Esophagus muscularis mucosa (tissue), 4 donors: ENCODE data around the gene FLT4. TPM values are rescaled to one million over a fixed set of nuclear protein-coding genes. Genes with fewer than 3 reads are reported as not detected.
A peak's percentile ranks its signal among the peaks of the same experiment; 100 is the strongest.

ENCODE experiments used
- DNase-seq: peaks from one replicate; pipeline ENCODE4 v3.0.0-alpha.2; 2017; ENCODE audit errors: extremely low spot score
- H3K27ac ChIP-seq, 4 donors: fragments of 200-600 bp; sonication (generic); replicated peaks in 1 of 4; 1 replicate in 3 of 4; 2 replicates in 1 of 4; pipeline ENCODE4 v1.5.1; 2016 to 2019; ENCODE audit warnings: mild to moderate bottlenecking in 1 of 4
- H3K27me3 ChIP-seq, 4 donors: fragments of 200-600 bp; sonication (generic); one replicate each; pipeline versions ENCODE4 v1.5.1 to v1.6.0; 2016 to 2019
- H3K36me3 ChIP-seq, 4 donors: fragments of 200-600 bp; sonication (generic); one replicate each; pipeline ENCODE4 v1.5.1; 2016 to 2019
- H3K4me1 ChIP-seq, 4 donors: fragments of 200-600 bp; sonication (generic); one replicate each; pipeline ENCODE4 v1.5.1; 2016 to 2019
- H3K4me3 ChIP-seq, 4 donors: fragments of 200-600 bp; sonication (generic); 1 replicate in 2 of 4; 2 replicates in 2 of 4; pipeline ENCODE4 v1.5.1; 2016 to 2019; ENCODE audit warnings: mild to moderate bottlenecking in 4 of 4, moderate library complexity in 1 of 4
- H3K9me3 ChIP-seq, 4 donors: fragments of 200-600 bp; sonication (generic); 1 replicate in 3 of 4; 2 replicates in 1 of 4; pipeline ENCODE4 v1.5.1; 2016 to 2019
- CTCF ChIP-seq, 3 experiments: fragments of 200-600 bp in 2 of 3; fragments of 450-650 bp in 1 of 3; sonication (generic) in 2 of 3; IDR thresholded peaks; one replicate each; pipeline ENCODE4 v1.5.1; 2017 to 2019; ENCODE audit warnings: antibody characterized with exemption in 3 of 3, mild to moderate bottlenecking in 2 of 3, moderate library complexity in 1 of 3
- EP300 ChIP-seq: sonication (generic); formaldehyde crosslinking; IDR thresholded peaks from one replicate; pipeline ENCODE4 v1.6.1; 2017; ENCODE audit warnings: antibody characterized with exemption
- POLR2A ChIP-seq: fragments of 450-650 bp; IDR thresholded peaks from one replicate; pipeline ENCODE4 v1.6.1; 2017; ENCODE audit warnings: antibody characterized with exemption, moderate library complexity, mild to moderate bottlenecking, low read depth
- POLR2AphosphoS5 ChIP-seq, 2 donors: sonication (generic); formaldehyde crosslinking; IDR thresholded peaks; one replicate each; pipeline ENCODE4 v1.6.1; 2017; ENCODE audit warnings: antibody characterized with exemption in 2 of 2
- WGBS: methylation state at CpG from one replicate; pipeline ENCODE4 v1.1.5; 2018; 5-methylcytosine and 5-hydroxymethylcytosine counted together
- intact Hi-C: fragments of 100-400 bp; cut with DNase I; formaldehyde crosslinking; loops from one replicate; pipeline ENCODE4 v1.15.1; 2023
- total RNA-seq, 4 donors: library from RNA; depleted of rRNA; stranded (reverse); fragments of >200 nt; gene quantifications; one replicate each; pipeline versions ENCODE4 v1.1.0 to v1.2.1, GENCODE V29; 2016

The FLT4 gene
- total RNA-seq, 4 donors from 2014 or later, result 10.4 to 15.6 (median 11.8) TPM

GRCh38 chr5:180624587-180624986 lies 24.8 kb downstream of the FLT4 start:
- intact Hi-C loops, result no loop called here
- Histone ChIP-seq H3K27me3 (peaks cover 0 to 33% (median 0%) of the 10 kb centered on the region in 4 donors), H3K4me3 (no peak overlapping the region), H3K4me1 (peaks cover 0 to 5% (median 2%) of the 10 kb centered on the region in 4 donors), H3K9me3 (no peaks in the 10 kb centered on the region), H3K27ac (no peak overlapping the region), H3K36me3 (peaks cover 0 to 22% (median 2%) of the 10 kb centered on the region in 4 donors)
- no peak for TF ChIP-seq POLR2A
- no peak for TF ChIP-seq POLR2AphosphoS5 (IDR thresholded peaks at IDR 0.05)
- no peak for TF ChIP-seq CTCF (IDR thresholded peaks at IDR 0.05)
- TF ChIP-seq EP300, result no peak
- WGBS, result 48% methylated on average over 4 of the region's 5 CpGs
- DNase-seq, result no peak

GRCh38 chr5:180623844-180624243 lies 25.6 kb downstream of the FLT4 start:
- Histone ChIP-seq H3K27ac (peak overlapping the region in 2 of 4 donors; percentile 3 to 36), H3K36me3 (peaks cover 0 to 26% (median 0%) of the 10 kb centered on the region in 4 donors), H3K4me3 (no peak overlapping the region), H3K4me1 (peaks cover 3 to 6% (median 5%) of the 10 kb centered on the region in 4 donors), H3K27me3 (peaks cover 0 to 36% (median 0%) of the 10 kb centered on the region in 4 donors), H3K9me3 (no peaks in the 10 kb centered on the region)
- intact Hi-C loops, result no loop called here
- TF ChIP-seq POLR2A, result no peak
- no peak for TF ChIP-seq EP300
- no peak for TF ChIP-seq POLR2AphosphoS5 (IDR thresholded peaks at IDR 0.05)
- no peak for TF ChIP-seq CTCF (IDR thresholded peaks at IDR 0.05)
- no peak for DNase-seq
- WGBS, result 95% methylated on average over 15 of the region's 15 CpGs

- no peak for DNase-seq
- Histone ChIP-seq H3K4me3 (no peak overlapping the region), H3K36me3 (peaks cover 0 to 26% (median 0%) of the 10 kb centered on the region in 4 donors), H3K27me3 (peaks cover 0 to 40% (median 0%) of the 10 kb centered on the region in 4 donors), H3K9me3 (no peaks in the 10 kb centered on the region), H3K27ac (peak overlapping the region in 2 of 4 donors; percentile 3 to 36), H3K4me1 (peaks cover 6 to 10% (median 9%) of the 10 kb centered on the region in 4 donors)
- 87% methylated on average over 10 of the region's 10 CpGs for WGBS
- no peak for TF ChIP-seq CTCF (IDR thresholded peaks at IDR 0.05)
- no peak for TF ChIP-seq POLR2A
- intact Hi-C loops, result no loop called here
These were observed 26.0 kb downstream of the FLT4 start for GRCh38 chr5:180623411-180623834.

- no peak for TF ChIP-seq POLR2A
- TF ChIP-seq CTCF (IDR thresholded peaks at IDR 0.05), result no peak
- no peak for TF ChIP-seq EP300
- TF ChIP-seq POLR2AphosphoS5 (IDR thresholded peaks at IDR 0.05), result no peak
- 90% methylated on average over 4 of the region's 6 CpGs for WGBS
- Histone ChIP-seq H3K36me3 (peaks cover 0 to 26% (median 0%) of the 10 kb centered on the region in 4 donors), H3K27me3 (peaks cover 0 to 42% (median 0%) of the 10 kb centered on the region in 4 donors), H3K4me1 (peaks cover 7 to 12% (median 9%) of the 10 kb centered on the region in 4 donors), H3K4me3 (no peak overlapping the region), H3K27ac (peak overlapping the region in 1 of 4 donors; percentile 36), H3K9me3 (no peaks in the 10 kb centered on the region)
- no peak for DNase-seq
- intact Hi-C loops, result no loop called here
These were observed 26.5 kb downstream of the FLT4 start for GRCh38 chr5:180622910-180623309.

GRCh38 chr5:180621311-180621710 lies 28.1 kb downstream of the FLT4 start:
- Histone ChIP-seq H3K4me3 (no peak overlapping the region), H3K9me3 (no peaks in the 10 kb centered on the region), H3K4me1 (peaks cover 7 to 12% (median 9%) of the 10 kb centered on the region in 4 donors), H3K36me3 (peaks cover 0 to 32% (median 0%) of the 10 kb centered on the region in 4 donors), H3K27me3 (peaks cover 0 to 44% (median 0%) of the 10 kb centered on the region in 4 donors), H3K27ac (no peak overlapping the region)
- intact Hi-C loops, result no loop called here
- DNase-seq, result no peak
- TF ChIP-seq EP300, result no peak
- TF ChIP-seq POLR2A, result no peak
- TF ChIP-seq POLR2AphosphoS5 (IDR thresholded peaks at IDR 0.05), result no peak
- no peak for TF ChIP-seq CTCF (IDR thresholded peaks at IDR 0.05)
- 82% methylated on average over 30 of the region's 32 CpGs for WGBS
